Osteoblast (primary cell): ENCODE results near the gene CUL4B. TPM values are rescaled to one million over a fixed set of nuclear protein-coding genes. Genes with fewer than 3 reads are reported as not detected.

Experiments
- DNase-seq: peaks from one replicate; pipeline ENCODE4 v3.0.0; 2011; ENCODE audit warnings: low spot score, mixed read lengths; ENCODE audit not compliant: insufficient read length; ENCODE audit errors: missing footprints
- H2AFZ ChIP-seq: 2 replicates; pipeline ENCODE4 v1.6.0; 2011; ENCODE audit warnings: mild to moderate bottlenecking, low read length
- H3K27ac ChIP-seq: 2 replicates; pipeline ENCODE4 v1.5.1; 2011; ENCODE audit warnings: mild to moderate bottlenecking, low read depth, low read length, moderate library complexity
- H3K27me3 ChIP-seq: 2 replicates; pipeline ENCODE4 v1.6.0; 2012; ENCODE audit warnings: mild to moderate bottlenecking, control low read depth, inconsistent platforms, low read length, moderate library complexity; ENCODE audit not compliant: insufficient read depth
- H3K36me3 ChIP-seq: 2 replicates; pipeline ENCODE4 v1.5.1; 2011; ENCODE audit warnings: mild to moderate bottlenecking, low read length, control low read depth, moderate library complexity; ENCODE audit not compliant: insufficient read depth
- H3K4me1 ChIP-seq: 2 replicates; pipeline ENCODE4 v1.5.1; 2011; ENCODE audit warnings: mild to moderate bottlenecking, low read length, control low read depth, moderate library complexity; ENCODE audit not compliant: insufficient read depth
- H3K4me2 ChIP-seq: 2 replicates; pipeline ENCODE4 v1.6.0; 2011; ENCODE audit warnings: mild to moderate bottlenecking, low read length; ENCODE audit not compliant: insufficient read depth
- H3K4me3 ChIP-seq: fragments of 200-600 bp; sonication (generic); 3 replicates; pipeline ENCODE4 v1.5.1; 2012; ENCODE audit warnings: mild to moderate bottlenecking, low read length, inconsistent platforms; ENCODE audit not compliant: insufficient read depth
- H3K79me2 ChIP-seq: 2 replicates; pipeline ENCODE4 v1.6.0; 2012; ENCODE audit warnings: mild to moderate bottlenecking, low read length, control low read depth, inconsistent platforms; ENCODE audit not compliant: insufficient read depth
- H3K9me3 ChIP-seq: 2 replicates; pipeline ENCODE4 v1.5.1; 2011; ENCODE audit warnings: low read depth, low read length, control low read depth
- H4K20me1 ChIP-seq: 2 replicates; pipeline ENCODE4 v1.6.0; 2012; ENCODE audit warnings: mild to moderate bottlenecking, low read length, control low read depth; ENCODE audit not compliant: insufficient read depth
- total RNA-seq: library from RNA; depleted of rRNA; stranded (reverse); fragments of >200 nt; gene quantifications from 2 replicates; pipeline ENCODE4 v1.2.3, GENCODE V29; 2012
- TF ChIP-seq, protein P1 (sequence below): IDR thresholded peaks from 2 replicates; pipeline ENCODE4 v1.5.1; 2011; ENCODE audit warnings: mild to moderate bottlenecking, low read depth, low read length, moderate library complexity; ENCODE audit errors: extremely low read depth

CUL4B gene
- total RNA-seq, 1 donor = 76.0 TPM

DNA sequence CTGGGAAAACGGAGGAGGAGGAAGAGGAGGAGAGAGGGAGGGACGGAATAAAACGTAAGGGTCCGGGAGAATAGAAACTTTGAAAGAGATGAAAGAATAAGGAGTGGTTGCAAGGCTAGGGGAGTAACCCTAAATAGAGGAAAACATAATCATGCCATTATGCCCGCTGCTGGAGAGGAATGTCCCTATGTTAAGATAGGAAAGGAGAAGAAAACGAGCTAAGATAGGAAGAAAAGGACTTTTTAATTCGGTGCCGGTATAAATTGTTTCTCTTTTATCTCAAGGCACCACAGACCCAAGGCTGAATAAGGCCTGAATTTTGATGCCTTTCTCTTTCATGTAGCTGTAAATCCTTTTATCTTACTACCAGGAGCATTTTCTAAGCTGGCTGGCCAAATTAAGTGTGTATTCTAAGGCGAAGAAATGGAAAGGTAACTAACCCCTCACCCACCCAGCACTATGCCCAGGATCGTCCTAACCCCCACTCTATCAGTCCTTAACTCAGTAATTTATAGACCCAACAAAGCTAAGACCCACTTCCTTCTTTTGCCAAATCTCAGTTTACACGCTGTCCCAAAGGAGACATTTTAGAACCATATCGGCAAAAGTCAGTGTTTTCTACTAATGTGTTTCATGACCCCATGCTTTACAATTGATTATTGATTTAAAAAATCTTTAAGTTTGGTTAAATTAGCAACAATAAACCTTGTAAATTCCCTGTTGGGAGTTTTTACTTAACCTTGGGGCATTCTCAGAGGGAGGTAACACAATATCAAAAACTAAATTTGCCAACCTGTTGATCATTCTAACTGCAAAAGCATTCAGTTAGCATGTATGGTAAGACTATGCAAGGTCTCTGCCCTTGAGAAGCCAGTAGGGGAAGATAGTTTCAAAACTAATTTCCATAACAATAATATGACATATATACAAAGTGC lies 1.1 kb upstream of the CUL4B start:
- H4K20me1 ChIP-seq = no peaks in the 10 kb centered on the region
- H3K4me2 ChIP-seq = peak overlapping the region; percentile 80
- H3K4me1 ChIP-seq = no peaks in the 10 kb centered on the region
- TF ChIP-seq, protein P1, sequence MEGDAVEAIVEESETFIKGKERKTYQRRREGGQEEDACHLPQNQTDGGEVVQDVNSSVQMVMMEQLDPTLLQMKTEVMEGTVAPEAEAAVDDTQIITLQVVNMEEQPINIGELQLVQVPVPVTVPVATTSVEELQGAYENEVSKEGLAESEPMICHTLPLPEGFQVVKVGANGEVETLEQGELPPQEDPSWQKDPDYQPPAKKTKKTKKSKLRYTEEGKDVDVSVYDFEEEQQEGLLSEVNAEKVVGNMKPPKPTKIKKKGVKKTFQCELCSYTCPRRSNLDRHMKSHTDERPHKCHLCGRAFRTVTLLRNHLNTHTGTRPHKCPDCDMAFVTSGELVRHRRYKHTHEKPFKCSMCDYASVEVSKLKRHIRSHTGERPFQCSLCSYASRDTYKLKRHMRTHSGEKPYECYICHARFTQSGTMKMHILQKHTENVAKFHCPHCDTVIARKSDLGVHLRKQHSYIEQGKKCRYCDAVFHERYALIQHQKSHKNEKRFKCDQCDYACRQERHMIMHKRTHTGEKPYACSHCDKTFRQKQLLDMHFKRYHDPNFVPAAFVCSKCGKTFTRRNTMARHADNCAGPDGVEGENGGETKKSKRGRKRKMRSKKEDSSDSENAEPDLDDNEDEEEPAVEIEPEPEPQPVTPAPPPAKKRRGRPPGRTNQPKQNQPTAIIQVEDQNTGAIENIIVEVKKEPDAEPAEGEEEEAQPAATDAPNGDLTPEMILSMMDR = no peak
- DNase-seq = no peak
- H3K27me3 ChIP-seq = no peaks in the 10 kb centered on the region
- H3K27ac ChIP-seq = peak overlapping the region; percentile 92
- peak overlapping the region; percentile 70 for H2AFZ ChIP-seq
- H3K9me3 ChIP-seq = no peaks in the 10 kb centered on the region
- peak overlapping the region; percentile 79 for H3K4me3 ChIP-seq
- peaks cover 36% of the 10 kb centered on the region for H3K79me2 ChIP-seq
- peaks cover 6% of the 10 kb centered on the region for H3K36me3 ChIP-seq

GRCh38 chrX:120560405-120560841 lies 339 bp downstream of the CUL4B start:
- Histone ChIP-seq H3K9me3 (no peaks in the 10 kb centered on the region), H3K36me3 (peaks cover 6% of the 10 kb centered on the region), H2AFZ (peak overlapping the region; percentile 37), H3K4me3 (peak overlapping the region; percentile 79), H3K4me1 (peaks cover 3% of the 10 kb centered on the region), H3K79me2 (peaks cover 49% of the 10 kb centered on the region), H3K27ac (peak overlapping the region; percentile 83), H3K4me2 (peak overlapping the region; percentile 77), H3K27me3 (no peaks in the 10 kb centered on the region), H4K20me1 (no peaks in the 10 kb centered on the region)
- no peak for DNase-seq
- TF ChIP-seq, protein P1 = no peak

DNA sequence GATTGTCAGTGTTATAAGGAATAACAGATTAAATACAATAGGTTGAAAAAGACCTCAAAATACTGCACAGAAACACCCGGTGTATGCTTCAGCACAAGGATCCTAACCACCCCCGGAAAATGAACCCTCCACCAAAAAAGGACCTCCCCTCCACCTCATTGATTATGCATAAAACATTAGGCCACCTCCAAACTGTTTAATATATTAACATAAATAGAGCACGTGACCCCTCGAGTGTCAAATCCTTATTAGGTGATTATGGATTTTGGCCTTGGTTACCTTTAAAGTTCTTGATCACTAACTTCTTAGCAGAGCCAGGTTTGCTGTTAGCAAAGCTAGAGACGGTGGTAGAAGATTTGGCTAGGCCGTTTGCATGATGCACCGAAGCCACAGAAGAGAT lies 958 bp downstream of the CUL4B start:
- peaks cover 6% of the 10 kb centered on the region for H3K36me3 ChIP-seq
- TF ChIP-seq, protein P1 = no peak
- no peaks in the 10 kb centered on the region for H3K27me3 ChIP-seq
- H3K4me3 ChIP-seq = peak overlapping the region; percentile 79
- H3K4me1 ChIP-seq = peaks cover 3% of the 10 kb centered on the region
- H3K9me3 ChIP-seq = no peaks in the 10 kb centered on the region
- peak overlapping the region; percentile 83 for H3K27ac ChIP-seq
- no peak overlapping the region for H2AFZ ChIP-seq
- no peaks in the 10 kb centered on the region for H4K20me1 ChIP-seq
- DNase-seq = no peak
- peak overlapping the region; percentile 77 for H3K4me2 ChIP-seq
- peaks cover 54% of the 10 kb centered on the region for H3K79me2 ChIP-seq

DNA sequence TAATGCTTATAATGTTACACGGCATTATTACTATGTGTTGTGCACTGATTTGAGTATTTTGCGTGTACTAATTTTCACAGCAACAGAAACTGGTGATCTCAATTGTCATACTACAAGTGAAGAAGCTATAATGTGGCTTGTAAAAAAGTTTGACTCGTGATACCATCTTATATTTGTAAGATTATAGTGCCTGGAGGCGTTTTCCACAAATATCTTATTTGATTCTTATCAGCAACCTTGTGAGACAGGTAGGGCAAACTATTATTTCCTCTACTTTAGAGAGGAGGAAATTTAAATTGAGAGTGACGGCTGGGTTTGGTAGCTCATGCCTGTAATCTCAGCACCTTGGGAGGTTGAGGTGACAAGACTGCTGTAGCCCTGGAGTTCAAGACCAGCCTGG lies 4.5 kb downstream of the CUL4B start:
- H3K79me2 ChIP-seq = peaks cover 65% of the 10 kb centered on the region
- H3K4me2 ChIP-seq = no peak overlapping the region

More for the DNA sequence above, 4.5 kb downstream of the CUL4B start:
- no peak overlapping the region for H3K27ac ChIP-seq
- no peak overlapping the region for H2AFZ ChIP-seq
- DNase-seq = no peak
- H3K27me3 ChIP-seq = no peaks in the 10 kb centered on the region
- peaks cover 3% of the 10 kb centered on the region for H3K4me1 ChIP-seq
- H3K9me3 ChIP-seq = no peaks in the 10 kb centered on the region
- H3K4me3 ChIP-seq = no peak overlapping the region
- no peaks in the 10 kb centered on the region for H4K20me1 ChIP-seq
- TF ChIP-seq, protein P1 = no peak
- peaks cover 10% of the 10 kb centered on the region for H3K36me3 ChIP-seq
